Stimulated activated CD8-positive, alpha-beta memory T cell treated with anti-CD3 and anti-CD28 coated beads, Interleukin-12 subunit alpha, Interleukin-12 subunit beta, amount 100 ng/mL, for 1 hour (primary cell): ENCODE data around the gene TMEM154.
"Not testable (repeated sequence)": the region's sequence is repeated elsewhere in the genome, so short reads cannot be mapped to it uniquely, and the experiment has no call there.

Experiments
- DNase-seq: peaks from one replicate; pipeline ENCODE4 v3.0.0-alpha.2; 2020; ENCODE audit warnings: low read depth

Gene TMEM154

DNA sequence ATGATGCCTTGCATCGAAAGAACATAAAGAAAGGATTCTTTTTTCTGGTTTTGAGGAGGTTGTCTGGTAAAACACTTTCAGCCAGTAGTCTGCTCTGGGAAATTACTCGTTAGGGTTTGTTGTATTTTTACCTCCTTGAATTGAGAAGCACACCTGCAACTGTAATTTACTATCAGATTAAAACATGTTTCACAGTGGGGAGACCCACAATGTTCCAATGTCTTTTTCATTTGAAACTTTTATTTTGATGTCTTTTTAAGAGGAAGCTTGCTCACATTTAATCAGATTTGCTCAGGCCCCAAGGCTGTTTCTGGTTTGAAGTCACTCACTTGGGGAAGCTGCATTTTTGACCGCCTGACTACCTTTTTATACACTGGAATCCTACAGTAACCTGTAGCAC lies 12.0 kb downstream of the TMEM154 start:
- DNase-seq = no peak

DNA sequence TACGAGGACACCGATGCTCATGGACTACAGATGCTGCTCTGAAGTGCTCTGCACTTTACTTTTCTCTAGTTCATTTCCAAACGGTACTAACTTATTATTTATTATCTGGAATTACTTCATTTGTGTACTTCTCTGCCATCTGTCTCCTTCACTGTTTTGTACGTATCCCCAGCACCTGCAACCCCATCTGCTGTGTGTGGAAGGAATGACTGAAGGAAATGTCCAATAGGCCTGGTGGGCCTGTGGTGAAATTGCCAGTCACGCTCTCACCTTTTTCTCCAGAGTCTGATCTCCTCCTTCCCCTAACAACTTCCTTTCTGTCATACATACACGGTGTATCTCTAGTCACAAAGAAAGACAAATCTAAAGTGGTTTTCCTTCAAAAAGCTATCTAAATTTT lies 12.9 kb downstream of the TMEM154 start:
- DNase-seq = no peak

GRCh38 chr4:152665691-152666395 lies 14.0 kb downstream of the TMEM154 start:
- DNase-seq = no peak

GRCh38 chr4:152664067-152664378 lies 15.8 kb downstream of the TMEM154 start:
- not testable (repeated sequence) for DNase-seq

GRCh38 chr4:152663203-152664066 lies 16.4 kb downstream of the TMEM154 start:
- no peak for DNase-seq

- no peak for DNase-seq
Observed at GRCh38 chr4:152661649-152662048, 18.1 kb downstream of the TMEM154 start.

DNA sequence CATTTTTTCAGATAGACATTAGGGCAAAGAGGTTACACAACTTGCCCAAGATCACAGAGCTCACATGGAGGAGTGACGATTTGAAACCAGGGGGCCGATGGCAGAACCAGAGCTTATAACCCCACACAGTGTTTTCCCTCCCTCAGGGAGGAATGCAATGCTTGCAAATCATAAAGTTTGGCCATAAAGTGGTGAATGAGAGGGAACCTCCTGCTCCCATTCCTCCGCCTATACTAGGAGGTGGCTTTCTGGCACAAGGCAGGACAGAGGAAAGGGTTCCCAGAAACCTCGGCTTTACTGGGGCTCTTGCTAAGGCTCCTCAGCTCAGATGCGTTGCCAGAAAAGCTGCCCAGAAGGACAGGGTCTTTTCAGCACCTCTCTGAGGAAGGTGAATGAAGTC lies 19.3 kb downstream of the TMEM154 start:
- DNase-seq = no peak

- no peak for DNase-seq
Observed at GRCh38 chr4:152659806-152660205, 20.0 kb downstream of the TMEM154 start.

DNA sequence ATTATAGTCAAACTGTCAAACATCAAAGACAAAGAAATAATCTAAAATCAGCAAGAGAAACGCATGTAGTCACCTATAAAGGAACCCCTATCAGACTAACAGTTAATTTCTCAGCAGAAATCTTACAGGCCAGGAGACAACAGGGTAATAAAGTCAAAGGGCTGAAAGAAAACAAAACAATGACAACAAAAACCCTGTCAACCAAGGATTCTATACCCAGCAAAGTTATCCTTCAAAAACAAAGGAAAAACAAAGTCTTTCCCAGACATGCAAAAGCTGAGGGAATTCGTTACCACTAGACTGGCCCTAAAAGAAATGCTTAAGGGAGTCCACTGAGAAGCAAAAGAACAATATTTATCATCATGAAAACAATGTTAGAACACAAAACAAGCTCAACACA lies 22.1 kb downstream of the TMEM154 start:
- no peak for DNase-seq

DNA sequence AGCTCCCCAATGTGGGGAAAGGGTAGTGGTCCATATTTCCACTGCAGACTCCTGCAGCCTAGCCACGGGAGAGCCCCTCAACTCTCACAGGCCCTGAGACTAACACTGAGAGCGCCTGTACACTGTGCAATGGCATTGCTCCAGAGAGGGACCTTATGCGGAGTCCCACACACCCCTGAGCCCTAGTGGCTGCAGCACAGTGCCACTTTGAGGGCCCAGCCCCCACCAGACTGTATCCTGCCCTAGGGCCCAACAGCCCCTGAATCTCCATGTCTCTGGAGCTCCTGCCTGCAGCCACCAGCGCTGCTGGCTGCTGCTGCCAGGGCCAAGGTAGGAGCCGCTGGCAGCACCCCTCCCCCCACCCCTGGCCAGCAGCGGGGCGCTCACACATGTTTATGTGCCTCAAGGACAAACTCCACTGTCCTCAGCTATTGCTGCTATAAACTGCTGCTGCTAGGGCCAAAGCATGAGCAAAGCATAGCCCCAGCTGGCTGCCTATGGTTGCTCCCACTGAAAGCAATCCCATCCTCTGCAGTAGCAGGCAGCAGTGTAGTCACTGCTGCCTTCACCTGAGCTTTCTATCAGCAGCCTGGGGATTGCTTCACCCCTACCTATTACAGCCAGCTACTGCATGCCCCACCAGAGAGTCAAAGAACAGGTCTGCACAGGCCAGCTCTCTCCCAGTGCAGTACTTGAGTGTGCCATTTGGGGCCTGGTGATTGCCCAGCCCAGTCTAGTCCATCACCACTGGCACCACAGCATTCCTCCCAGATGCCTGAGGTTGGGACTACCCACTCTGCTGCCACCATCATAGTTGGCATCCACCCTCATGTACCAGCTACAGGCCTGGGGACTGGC lies 24.3 kb downstream of the TMEM154 start:
- no peak for DNase-seq

DNA sequence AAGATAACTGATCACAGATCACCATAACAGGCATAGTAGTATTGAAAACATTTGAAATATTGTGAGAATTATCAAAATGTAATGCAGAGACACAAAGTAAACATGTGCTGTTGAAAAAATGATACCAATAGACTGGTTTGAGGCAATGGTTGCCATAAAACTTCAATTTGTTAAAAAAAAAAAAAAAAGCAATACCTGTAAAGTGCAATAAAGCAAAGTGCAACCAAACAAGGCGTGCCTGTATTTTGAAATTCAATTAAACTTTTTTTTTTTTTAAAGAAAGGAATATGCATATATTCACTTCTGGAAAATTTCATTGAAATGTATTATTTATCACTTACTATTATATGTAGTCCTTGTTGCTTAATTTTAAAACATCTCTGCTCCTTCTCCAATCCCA lies 27.7 kb downstream of the TMEM154 start:
- DNase-seq = no peak

GRCh38 chr4:152651473-152652060 lies 28.2 kb downstream of the TMEM154 start:
- no peak for DNase-seq

GRCh38 chr4:152646221-152646620 lies 33.6 kb downstream of the TMEM154 start:
- DNase-seq = no peak

GRCh38 chr4:152644130-152644529 lies 35.7 kb downstream of the TMEM154 start:
- no peak for DNase-seq

GRCh38 chr4:152643153-152644035 lies 36.4 kb downstream of the TMEM154 start:
- no peak for DNase-seq

- DNase-seq = no peak
Observed at GRCh38 chr4:152640058-152640921, 39.5 kb downstream of the TMEM154 start.

- no peak for DNase-seq
Observed at GRCh38 chr4:152635851-152636250, 43.9 kb downstream of the TMEM154 start.

GRCh38 chr4:152634110-152634760 lies 45.6 kb downstream of the TMEM154 start:
- DNase-seq = no peak

DNA sequence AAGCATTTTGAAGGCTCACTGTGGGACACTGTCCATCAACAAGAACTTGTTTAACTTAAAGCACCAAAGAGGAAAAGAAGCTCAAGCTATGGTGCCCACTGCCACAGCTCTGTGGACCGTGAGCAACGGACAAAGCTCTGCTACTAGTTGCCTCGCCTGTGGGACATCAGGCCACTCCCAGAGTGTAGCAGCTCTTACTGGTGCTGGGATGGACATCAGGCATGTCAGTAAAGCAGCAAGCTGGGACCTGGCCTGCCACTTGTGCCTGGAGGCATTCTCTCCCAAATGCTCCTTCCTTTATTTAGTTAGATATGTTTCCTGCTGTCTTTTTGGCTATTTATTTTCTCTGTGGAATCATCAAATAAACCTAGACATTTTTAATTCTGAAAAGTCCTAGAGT lies 46.7 kb downstream of the TMEM154 start:
- no peak for DNase-seq

GRCh38 chr4:152630324-152630723 lies 49.5 kb downstream of the TMEM154 start:
- DNase-seq = no peak
